ENCODE measurements around the gene DUSP22. TPM values are rescaled to one million over a fixed set of nuclear protein-coding genes. Genes with fewer than 3 reads are reported as not detected.

Gene DUSP22
- total and polyA plus RNA-seq, 4 donors, result 9.5 to 31.0 (median 20.1) TPM

- Histone ChIP-seq H3K4me1 (ENCODE audit: control insufficient read depth in 4 of 4, insufficient read depth in 4 of 4, low read length in 3 of 4) (no peaks in the 10 kb centered on the region), H3K9ac (ENCODE audit: low read depth in 1 of 2, low read length in 2 of 2) (no peak overlapping the region)
Observed at GRCh38 chr6:252775-253535, 39.3 kb upstream of the DUSP22 start.

GRCh38 chr6:254016-254415 is 38.3 kb upstream of the DUSP22 start:
- no peak overlapping the region for H3K9ac ChIP-seq (ENCODE audit: low read depth in 1 of 2, low read length in 2 of 2)
- peaks cover 0 to 4% (median 2%) of the 10 kb centered on the region in 4 donors for H3K27me3 ChIP-seq (ENCODE audit: control insufficient read depth in 4 of 4, insufficient read depth in 4 of 4, low read length in 3 of 4)
- 81% methylated on average over 8 of the region's 8 CpGs for WGBS
- H3K4me1 ChIP-seq (ENCODE audit: control insufficient read depth in 4 of 4, insufficient read depth in 4 of 4, low read length in 3 of 4), result no peaks in the 10 kb centered on the region
- H3K27ac ChIP-seq (ENCODE audit: low read depth in 1 of 2, low read length in 2 of 2), result no peak overlapping the region
- H3K9me3 ChIP-seq (ENCODE audit: control insufficient read depth in 4 of 4, low read length in 3 of 4), result peaks cover 0 to 3% (median 0%) of the 10 kb centered on the region in 4 donors
- TF ChIP-seq NR2F2 (IDR thresholded peaks at IDR 0.05), result no peak
- no peak for TF ChIP-seq JUND (IDR thresholded peaks at IDR 0.05)
- TF ChIP-seq ATF3 (IDR thresholded peaks at IDR 0.05), result no peak
- TF ChIP-seq, protein P1, sequence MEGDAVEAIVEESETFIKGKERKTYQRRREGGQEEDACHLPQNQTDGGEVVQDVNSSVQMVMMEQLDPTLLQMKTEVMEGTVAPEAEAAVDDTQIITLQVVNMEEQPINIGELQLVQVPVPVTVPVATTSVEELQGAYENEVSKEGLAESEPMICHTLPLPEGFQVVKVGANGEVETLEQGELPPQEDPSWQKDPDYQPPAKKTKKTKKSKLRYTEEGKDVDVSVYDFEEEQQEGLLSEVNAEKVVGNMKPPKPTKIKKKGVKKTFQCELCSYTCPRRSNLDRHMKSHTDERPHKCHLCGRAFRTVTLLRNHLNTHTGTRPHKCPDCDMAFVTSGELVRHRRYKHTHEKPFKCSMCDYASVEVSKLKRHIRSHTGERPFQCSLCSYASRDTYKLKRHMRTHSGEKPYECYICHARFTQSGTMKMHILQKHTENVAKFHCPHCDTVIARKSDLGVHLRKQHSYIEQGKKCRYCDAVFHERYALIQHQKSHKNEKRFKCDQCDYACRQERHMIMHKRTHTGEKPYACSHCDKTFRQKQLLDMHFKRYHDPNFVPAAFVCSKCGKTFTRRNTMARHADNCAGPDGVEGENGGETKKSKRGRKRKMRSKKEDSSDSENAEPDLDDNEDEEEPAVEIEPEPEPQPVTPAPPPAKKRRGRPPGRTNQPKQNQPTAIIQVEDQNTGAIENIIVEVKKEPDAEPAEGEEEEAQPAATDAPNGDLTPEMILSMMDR (IDR thresholded peaks at IDR 0.05; ENCODE audit: low read depth, low read length, missing input control), result no peak
- no peak for TF ChIP-seq SP1 (IDR thresholded peaks at IDR 0.05)
- TF ChIP-seq FOXA2 (IDR thresholded peaks at IDR 0.05), result no peak
- no peak for TF ChIP-seq FOXA1 (IDR thresholded peaks at IDR 0.05)
- no peak for TF ChIP-seq MAX (IDR thresholded peaks at IDR 0.05)
- H3K36me3 ChIP-seq (ENCODE audit: control insufficient read depth in 4 of 4, insufficient read depth in 3 of 4, low read depth in 1 of 4, low read length in 3 of 4), result no peaks in the 10 kb centered on the region
- H3K4me3 ChIP-seq (ENCODE audit: low read depth in 1 of 3, low read length in 3 of 3), result no peak overlapping the region
- DNase-seq (ENCODE audit: low spot score), result no peak

More at GRCh38 chr6:252775-253535, 39.3 kb upstream of the DUSP22 start:
- Histone ChIP-seq H3K4me3 (ENCODE audit: low read depth in 1 of 3, low read length in 3 of 3) (no peak overlapping the region), H3K27ac (ENCODE audit: low read depth in 1 of 2, low read length in 2 of 2) (no peak overlapping the region), H3K36me3 (ENCODE audit: control insufficient read depth in 4 of 4, insufficient read depth in 3 of 4, low read depth in 1 of 4, low read length in 3 of 4) (no peaks in the 10 kb centered on the region), H3K27me3 (ENCODE audit: control insufficient read depth in 4 of 4, insufficient read depth in 4 of 4, low read length in 3 of 4) (peaks cover 0 to 4% (median 0%) of the 10 kb centered on the region in 4 donors), H3K9me3 (ENCODE audit: control insufficient read depth in 4 of 4, low read length in 3 of 4) (no peaks in the 10 kb centered on the region)
- no peak for DNase-seq (ENCODE audit: low spot score)
- TF ChIP-seq FOXA2 (IDR thresholded peaks at IDR 0.05) (no peak), NR2F2 (IDR thresholded peaks at IDR 0.05) (no peak), EGR1 (IDR thresholded peaks at IDR 0.05; ENCODE audit: low read depth in 2 of 2) (no peak), FOXA1 (IDR thresholded peaks at IDR 0.05) (no peak), RXRA (IDR thresholded peaks at IDR 0.05) (no peak), ZBTB33 (IDR thresholded peaks at IDR 0.05) (no peak), SP1 (IDR thresholded peaks at IDR 0.05) (no peak), GABPA (IDR thresholded peaks at IDR 0.05 in 1 of 2, conservative IDR thresholded peaks at IDR 0.05 in 1 of 2) (no peak)
- TF ChIP-seq, protein P2, sequence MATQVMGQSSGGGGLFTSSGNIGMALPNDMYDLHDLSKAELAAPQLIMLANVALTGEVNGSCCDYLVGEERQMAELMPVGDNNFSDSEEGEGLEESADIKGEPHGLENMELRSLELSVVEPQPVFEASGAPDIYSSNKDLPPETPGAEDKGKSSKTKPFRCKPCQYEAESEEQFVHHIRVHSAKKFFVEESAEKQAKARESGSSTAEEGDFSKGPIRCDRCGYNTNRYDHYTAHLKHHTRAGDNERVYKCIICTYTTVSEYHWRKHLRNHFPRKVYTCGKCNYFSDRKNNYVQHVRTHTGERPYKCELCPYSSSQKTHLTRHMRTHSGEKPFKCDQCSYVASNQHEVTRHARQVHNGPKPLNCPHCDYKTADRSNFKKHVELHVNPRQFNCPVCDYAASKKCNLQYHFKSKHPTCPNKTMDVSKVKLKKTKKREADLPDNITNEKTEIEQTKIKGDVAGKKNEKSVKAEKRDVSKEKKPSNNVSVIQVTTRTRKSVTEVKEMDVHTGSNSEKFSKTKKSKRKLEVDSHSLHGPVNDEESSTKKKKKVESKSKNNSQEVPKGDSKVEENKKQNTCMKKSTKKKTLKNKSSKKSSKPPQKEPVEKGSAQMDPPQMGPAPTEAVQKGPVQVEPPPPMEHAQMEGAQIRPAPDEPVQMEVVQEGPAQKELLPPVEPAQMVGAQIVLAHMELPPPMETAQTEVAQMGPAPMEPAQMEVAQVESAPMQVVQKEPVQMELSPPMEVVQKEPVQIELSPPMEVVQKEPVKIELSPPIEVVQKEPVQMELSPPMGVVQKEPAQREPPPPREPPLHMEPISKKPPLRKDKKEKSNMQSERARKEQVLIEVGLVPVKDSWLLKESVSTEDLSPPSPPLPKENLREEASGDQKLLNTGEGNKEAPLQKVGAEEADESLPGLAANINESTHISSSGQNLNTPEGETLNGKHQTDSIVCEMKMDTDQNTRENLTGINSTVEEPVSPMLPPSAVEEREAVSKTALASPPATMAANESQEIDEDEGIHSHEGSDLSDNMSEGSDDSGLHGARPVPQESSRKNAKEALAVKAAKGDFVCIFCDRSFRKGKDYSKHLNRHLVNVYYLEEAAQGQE (IDR thresholded peaks at IDR 0.05), result no peak
- 71% methylated on average over 8 of the region's 8 CpGs for WGBS
